ENCODE data around the gene CEND1. TPM values are rescaled to one million over a fixed set of nuclear protein-coding genes. Genes with fewer than 3 reads are reported as not detected.

The CEND1 gene
- total and polyA plus RNA-seq, 2 experiments from 2014 or later = not detected

DNA sequence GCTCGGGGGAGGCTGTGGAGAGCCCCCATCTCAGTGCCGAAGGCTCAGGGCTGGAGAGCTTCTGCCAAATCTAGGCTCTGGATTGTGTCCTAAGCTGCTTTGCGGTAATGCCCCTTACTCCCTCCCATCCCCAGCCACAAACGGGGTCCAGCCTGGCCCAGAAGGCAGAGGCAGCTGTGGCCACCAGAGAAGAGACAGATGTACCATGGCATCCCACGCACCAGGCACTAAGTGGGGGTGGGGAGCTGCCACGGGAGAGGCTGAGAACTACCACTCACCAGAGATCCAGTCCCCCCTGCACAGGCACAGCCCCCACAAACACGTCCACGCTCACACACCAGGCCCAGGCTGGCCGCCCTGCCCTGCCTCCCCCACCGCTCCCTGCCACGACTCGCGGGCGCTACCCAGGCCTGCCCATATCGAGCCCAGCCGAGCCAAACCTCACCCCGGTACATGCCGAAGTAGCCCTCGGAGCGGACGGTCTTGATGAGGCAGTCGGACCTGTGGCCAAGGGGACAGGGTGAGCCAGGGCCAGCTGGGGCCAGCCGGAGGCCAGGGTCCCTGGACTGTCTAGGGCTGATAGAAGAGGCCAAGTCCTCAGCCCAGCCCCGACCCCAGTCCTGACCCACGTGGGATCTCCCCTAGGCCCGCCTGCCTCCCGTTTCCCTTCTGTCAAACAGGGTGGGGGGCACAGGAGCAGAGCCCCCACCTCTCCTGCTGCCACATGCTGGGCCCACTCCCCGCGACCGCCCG, 4.3 kb upstream of the CEND1 start:
- Histone ChIP-seq H4K20me1 (ENCODE audit: insufficient read depth, poor library complexity, severe bottlenecking) (no peaks in the 10 kb centered on the region), H3K27ac (no peak overlapping the region), H3K9me2 (replicated peaks; ENCODE audit: insufficient read depth) (no peaks in the 10 kb centered on the region), H3K27me3 (no peaks in the 10 kb centered on the region), H3K4me3 (no peak overlapping the region), H3K36me3 (replicated peaks; ENCODE audit: insufficient read depth, low read depth) (no peaks in the 10 kb centered on the region), H3K79me2 (peaks cover 6% of the 10 kb centered on the region), H3K4me1 (ENCODE audit: insufficient read depth) (peaks cover 23% of the 10 kb centered on the region), H2AFZ (no peak overlapping the region), H3K9me3 (ENCODE audit: low read depth) (no peaks in the 10 kb centered on the region), H3K4me2 (no peak overlapping the region)
- WGBS (ENCODE audit: low lambda C conversion rate, missing lambda C conversion rate) = 92% methylated on average over 18 of the region's 31 CpGs
- DNase-seq (ENCODE audit: low spot score) = no peak
- TF ChIP-seq EZH2phosphoT487 (IDR thresholded peaks at IDR 0.05; ENCODE audit: low read depth, severe bottlenecking, unreplicated experiment) (no peak), EZH2 (IDR thresholded peaks at IDR 0.05; ENCODE audit: borderline replicate concordance) (no peak)
- TF ChIP-seq, protein P1, sequence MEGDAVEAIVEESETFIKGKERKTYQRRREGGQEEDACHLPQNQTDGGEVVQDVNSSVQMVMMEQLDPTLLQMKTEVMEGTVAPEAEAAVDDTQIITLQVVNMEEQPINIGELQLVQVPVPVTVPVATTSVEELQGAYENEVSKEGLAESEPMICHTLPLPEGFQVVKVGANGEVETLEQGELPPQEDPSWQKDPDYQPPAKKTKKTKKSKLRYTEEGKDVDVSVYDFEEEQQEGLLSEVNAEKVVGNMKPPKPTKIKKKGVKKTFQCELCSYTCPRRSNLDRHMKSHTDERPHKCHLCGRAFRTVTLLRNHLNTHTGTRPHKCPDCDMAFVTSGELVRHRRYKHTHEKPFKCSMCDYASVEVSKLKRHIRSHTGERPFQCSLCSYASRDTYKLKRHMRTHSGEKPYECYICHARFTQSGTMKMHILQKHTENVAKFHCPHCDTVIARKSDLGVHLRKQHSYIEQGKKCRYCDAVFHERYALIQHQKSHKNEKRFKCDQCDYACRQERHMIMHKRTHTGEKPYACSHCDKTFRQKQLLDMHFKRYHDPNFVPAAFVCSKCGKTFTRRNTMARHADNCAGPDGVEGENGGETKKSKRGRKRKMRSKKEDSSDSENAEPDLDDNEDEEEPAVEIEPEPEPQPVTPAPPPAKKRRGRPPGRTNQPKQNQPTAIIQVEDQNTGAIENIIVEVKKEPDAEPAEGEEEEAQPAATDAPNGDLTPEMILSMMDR (IDR thresholded peaks at IDR 0.05; ENCODE audit: poor library complexity) = no peak

DNA sequence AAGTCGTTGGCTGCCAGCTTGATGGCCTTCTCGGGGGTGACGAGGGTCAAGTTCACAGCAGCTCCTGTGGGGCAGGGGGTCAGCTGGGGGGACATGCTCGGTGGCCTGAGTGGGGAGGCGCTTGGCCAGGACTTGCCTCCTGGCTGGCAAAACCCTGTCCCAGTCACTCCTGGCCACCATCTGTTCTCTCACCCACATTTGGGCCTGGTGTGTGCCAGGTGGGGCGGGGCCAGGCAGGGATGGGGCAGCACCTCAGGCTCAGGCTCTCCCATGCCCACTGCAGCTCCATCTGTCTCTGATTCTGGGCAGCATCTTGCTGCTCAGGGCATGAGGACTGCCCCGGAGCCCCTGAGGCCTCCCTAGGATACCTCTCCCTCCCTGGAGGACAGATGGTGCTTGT, 3.7 kb upstream of the CEND1 start:
- H2AFZ ChIP-seq = no peak overlapping the region
- H3K9me3 ChIP-seq (ENCODE audit: low read depth) = no peaks in the 10 kb centered on the region
- no peaks in the 10 kb centered on the region for H4K20me1 ChIP-seq (ENCODE audit: insufficient read depth, poor library complexity, severe bottlenecking)
- peaks cover 23% of the 10 kb centered on the region for H3K4me1 ChIP-seq (ENCODE audit: insufficient read depth)
- no peak for DNase-seq (ENCODE audit: low spot score)
- no peak overlapping the region for H3K4me3 ChIP-seq
- no peaks in the 10 kb centered on the region for H3K9me2 ChIP-seq (replicated peaks; ENCODE audit: insufficient read depth)
- H3K79me2 ChIP-seq = peaks cover 6% of the 10 kb centered on the region
- H3K27ac ChIP-seq = no peak overlapping the region
- H3K36me3 ChIP-seq (replicated peaks; ENCODE audit: insufficient read depth, low read depth) = no peaks in the 10 kb centered on the region
- H3K4me2 ChIP-seq = no peak overlapping the region
- no peaks in the 10 kb centered on the region for H3K27me3 ChIP-seq
- no peak for TF ChIP-seq EZH2 (IDR thresholded peaks at IDR 0.05; ENCODE audit: borderline replicate concordance)
- TF ChIP-seq, protein P1 (IDR thresholded peaks at IDR 0.05; ENCODE audit: poor library complexity) = no peak
- WGBS (ENCODE audit: low lambda C conversion rate, missing lambda C conversion rate) = 96% methylated on average over 6 of the region's 7 CpGs

DNA sequence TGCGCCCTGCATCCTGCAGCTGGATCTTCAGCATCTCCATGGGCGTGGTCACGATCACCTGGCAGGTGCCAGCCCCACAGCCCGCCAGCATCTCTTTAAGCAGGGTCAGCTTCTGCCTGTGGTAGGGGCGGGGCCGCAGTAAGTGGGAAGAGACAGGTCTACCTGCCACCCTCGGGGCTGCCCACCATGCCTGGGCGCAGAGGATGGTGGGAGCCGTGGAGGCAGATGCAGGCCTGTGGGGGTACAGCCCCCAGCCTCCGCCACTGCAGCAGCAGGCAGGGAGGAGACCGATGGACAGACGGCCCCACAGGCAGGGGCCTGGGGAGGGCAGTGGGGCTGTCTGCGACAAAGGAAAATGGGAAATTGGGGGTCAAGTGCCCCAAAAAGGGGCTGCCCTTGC, 3.0 kb upstream of the CEND1 start:
- Histone ChIP-seq H3K79me2 (peaks cover 6% of the 10 kb centered on the region), H3K4me1 (ENCODE audit: insufficient read depth) (peaks cover 19% of the 10 kb centered on the region), H4K20me1 (ENCODE audit: insufficient read depth, poor library complexity, severe bottlenecking) (no peaks in the 10 kb centered on the region), H3K4me2 (no peak overlapping the region), H3K36me3 (replicated peaks; ENCODE audit: insufficient read depth, low read depth) (no peaks in the 10 kb centered on the region), H3K4me3 (no peak overlapping the region), H3K9me3 (ENCODE audit: low read depth) (no peaks in the 10 kb centered on the region), H3K9me2 (replicated peaks; ENCODE audit: insufficient read depth) (no peaks in the 10 kb centered on the region), H3K27me3 (no peaks in the 10 kb centered on the region), H2AFZ (no peak overlapping the region), H3K27ac (no peak overlapping the region)
- DNase-seq (ENCODE audit: low spot score) = no peak
- WGBS (ENCODE audit: low lambda C conversion rate, missing lambda C conversion rate) = 97% methylated on average over 12 of the region's 13 CpGs
- no peak for TF ChIP-seq EZH2phosphoT487 (IDR thresholded peaks at IDR 0.05; ENCODE audit: low read depth, severe bottlenecking, unreplicated experiment)
- TF ChIP-seq, protein P1 (IDR thresholded peaks at IDR 0.05; ENCODE audit: poor library complexity) = no peak
- TF ChIP-seq EZH2 (IDR thresholded peaks at IDR 0.05; ENCODE audit: borderline replicate concordance) = no peak

Measured in hepatocyte (in vitro differentiated cells).